Measurements from ENCODE around the gene FAM114A2.

The FAM114A2 gene

DNA sequence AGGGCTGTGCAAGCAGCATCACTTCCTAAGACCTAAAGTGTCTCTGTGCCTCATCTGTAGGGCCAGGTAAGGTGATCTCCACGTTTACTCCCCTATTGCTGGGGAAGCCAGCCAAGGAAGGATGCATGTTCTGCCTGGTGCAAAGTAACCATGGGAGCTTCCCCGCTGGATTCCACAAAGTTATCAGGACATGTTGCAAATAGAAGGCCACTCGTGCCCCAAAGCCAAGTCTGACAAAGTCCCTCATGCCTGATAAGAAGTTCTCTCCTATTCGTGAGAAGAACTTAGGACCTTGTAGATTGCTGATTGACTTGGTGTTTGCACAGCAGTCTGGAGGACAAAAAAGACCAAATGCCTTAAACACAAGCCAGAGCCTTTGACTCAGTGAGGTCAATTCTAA is 81.5 kb downstream of the FAM114A2 start:
- no peak overlapping the region for H3K4me3 ChIP-seq (ENCODE audit: low read depth, low read length)
- TF ChIP-seq, protein P1, sequence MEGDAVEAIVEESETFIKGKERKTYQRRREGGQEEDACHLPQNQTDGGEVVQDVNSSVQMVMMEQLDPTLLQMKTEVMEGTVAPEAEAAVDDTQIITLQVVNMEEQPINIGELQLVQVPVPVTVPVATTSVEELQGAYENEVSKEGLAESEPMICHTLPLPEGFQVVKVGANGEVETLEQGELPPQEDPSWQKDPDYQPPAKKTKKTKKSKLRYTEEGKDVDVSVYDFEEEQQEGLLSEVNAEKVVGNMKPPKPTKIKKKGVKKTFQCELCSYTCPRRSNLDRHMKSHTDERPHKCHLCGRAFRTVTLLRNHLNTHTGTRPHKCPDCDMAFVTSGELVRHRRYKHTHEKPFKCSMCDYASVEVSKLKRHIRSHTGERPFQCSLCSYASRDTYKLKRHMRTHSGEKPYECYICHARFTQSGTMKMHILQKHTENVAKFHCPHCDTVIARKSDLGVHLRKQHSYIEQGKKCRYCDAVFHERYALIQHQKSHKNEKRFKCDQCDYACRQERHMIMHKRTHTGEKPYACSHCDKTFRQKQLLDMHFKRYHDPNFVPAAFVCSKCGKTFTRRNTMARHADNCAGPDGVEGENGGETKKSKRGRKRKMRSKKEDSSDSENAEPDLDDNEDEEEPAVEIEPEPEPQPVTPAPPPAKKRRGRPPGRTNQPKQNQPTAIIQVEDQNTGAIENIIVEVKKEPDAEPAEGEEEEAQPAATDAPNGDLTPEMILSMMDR (conservative IDR thresholded peaks at IDR 0.05; ENCODE audit: low read depth, low read length): no peak
- no peak for DNase-seq (ENCODE audit: low read depth)

DNA sequence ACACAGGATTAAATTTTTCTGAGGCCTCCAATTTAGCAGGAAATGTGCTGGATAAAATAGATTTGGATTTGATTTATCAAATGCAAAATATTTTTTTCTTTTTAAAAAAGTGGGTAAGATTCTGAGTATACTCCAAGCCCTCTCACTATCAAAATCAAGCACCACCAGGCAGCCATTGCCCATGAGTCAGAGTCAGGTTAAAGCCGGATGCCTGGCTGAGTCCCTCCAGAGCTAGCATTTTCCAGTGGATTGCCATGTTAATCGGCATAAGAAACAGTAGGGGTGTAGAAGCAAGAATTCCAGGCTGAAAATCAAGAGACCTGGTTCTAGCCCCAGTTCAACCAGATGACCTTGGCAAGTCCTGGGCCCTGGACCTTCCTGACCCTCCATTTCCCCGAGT is 85.3 kb downstream of the FAM114A2 start:
- no peak for DNase-seq (ENCODE audit: low read depth)
- TF ChIP-seq, protein P1 (conservative IDR thresholded peaks at IDR 0.05; ENCODE audit: low read depth, low read length): no peak
- no peak overlapping the region for H3K4me3 ChIP-seq (ENCODE audit: low read depth, low read length)

DNA sequence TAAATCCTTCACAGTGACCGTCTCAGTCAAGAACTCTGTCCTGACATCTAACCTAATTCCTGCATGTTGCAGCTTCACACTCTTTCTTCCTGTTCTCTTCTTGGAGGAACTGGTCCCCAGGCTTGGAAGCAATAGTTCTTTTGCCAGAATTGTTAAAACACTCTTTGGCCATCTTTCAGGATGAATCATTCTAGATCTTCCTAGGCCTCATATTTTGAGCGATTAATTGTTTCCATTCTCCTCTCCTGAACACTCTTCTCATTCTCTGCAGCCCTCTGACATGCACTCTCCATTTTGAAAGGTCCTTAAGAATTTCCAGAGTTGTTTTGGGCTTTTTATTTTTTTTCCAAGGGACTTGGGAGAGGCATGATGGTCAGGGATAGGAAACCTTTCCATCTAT is 85.8 kb downstream of the FAM114A2 start:
- no peak overlapping the region for H3K4me3 ChIP-seq (ENCODE audit: low read depth, low read length)
- TF ChIP-seq, protein P1 (conservative IDR thresholded peaks at IDR 0.05; ENCODE audit: low read depth, low read length): no peak
- DNase-seq (ENCODE audit: low read depth): no peak

DNA sequence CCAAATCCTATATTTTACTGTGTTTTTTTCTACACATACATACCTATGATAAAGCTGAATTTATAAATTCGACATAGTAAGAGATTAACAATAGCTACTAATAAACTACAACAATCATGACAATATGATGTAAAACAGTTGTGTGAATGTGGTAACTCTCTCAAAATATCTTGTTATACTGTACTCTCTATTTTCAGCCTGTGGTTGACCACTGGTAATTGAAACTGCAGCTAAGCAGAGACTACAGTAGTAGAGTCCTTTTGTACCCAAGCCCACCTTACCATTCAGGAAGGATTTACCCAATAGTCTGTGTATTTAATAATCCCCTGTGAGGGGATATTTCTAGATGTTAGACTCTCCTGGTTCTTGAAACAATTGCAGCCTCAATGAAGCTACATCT is 86.7 kb downstream of the FAM114A2 start:
- H3K4me3 ChIP-seq (ENCODE audit: low read depth, low read length): no peak overlapping the region
- TF ChIP-seq, protein P1 (conservative IDR thresholded peaks at IDR 0.05; ENCODE audit: low read depth, low read length): no peak
- DNase-seq (ENCODE audit: low read depth): no peak

DNA sequence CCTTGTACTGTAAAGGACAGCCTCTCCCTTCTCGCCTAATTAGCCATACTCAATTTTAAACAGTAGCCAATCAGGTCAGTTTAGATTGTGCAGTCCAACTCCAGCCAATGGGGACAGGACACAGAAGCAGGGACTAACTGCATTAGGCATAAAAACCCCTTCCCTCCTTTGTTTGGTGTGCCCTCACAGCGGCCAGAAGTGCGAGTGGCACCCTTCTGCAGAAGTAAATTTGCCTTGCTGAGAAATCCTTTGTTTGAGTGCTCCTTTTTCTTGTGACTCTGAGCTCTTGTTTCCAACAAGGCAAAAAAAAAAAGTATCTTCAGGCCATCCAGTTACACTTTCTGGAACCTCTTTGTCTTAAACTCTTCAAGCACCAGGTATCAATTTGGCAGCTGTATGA is 97.4 kb downstream of the FAM114A2 start:
- TF ChIP-seq, protein P1 (conservative IDR thresholded peaks at IDR 0.05; ENCODE audit: low read depth, low read length): no peak
- H3K4me3 ChIP-seq (ENCODE audit: low read depth, low read length): no peak overlapping the region
- no peak for DNase-seq (ENCODE audit: low read depth)

Data from choroid plexus epithelial cell (primary cell).